Lung (tissue), 12 donors: Measurements from ENCODE around the gene TMEM178B. TPM values are rescaled to one million over a fixed set of nuclear protein-coding genes. Genes with fewer than 3 reads are reported as not detected.

ENCODE experiments used
- ATAC-seq: fragments of 200-7000 bp; cut with Tn5 transposase; one replicate; pipeline ENCODE4 v1.9.1; 2020; ENCODE audit warnings: moderate number of reproducible peaks; ENCODE audit not compliant: insufficient read depth, low FRiP score
- DNase-seq, 3 donors: peaks; one replicate each; pipeline ENCODE4 v3.0.0-alpha.2; 2013 to 2017
- H3K27ac ChIP-seq, 2 donors: one replicate each; pipeline ENCODE4 v1.5.1; 2013; ENCODE audit warnings: mild to moderate bottlenecking in 2 of 2, moderate library complexity in 2 of 2, control low read depth in 1 of 2, inconsistent platforms in 1 of 2, low read depth in 1 of 2, low read length in 1 of 2
- H3K27me3 ChIP-seq, 3 donors: one replicate each; pipeline ENCODE4 v1.5.1; 2013; ENCODE audit warnings: low read length in 2 of 3; ENCODE audit not compliant: control insufficient read depth in 3 of 3, insufficient read depth in 3 of 3
- H3K36me3 ChIP-seq, 4 donors: one replicate each; pipeline ENCODE4 v1.5.1; 2013; ENCODE audit warnings: low read length in 4 of 4, mild to moderate bottlenecking in 1 of 4, moderate library complexity in 1 of 4; ENCODE audit not compliant: control insufficient read depth in 4 of 4, insufficient read depth in 4 of 4
- H3K4me1 ChIP-seq, 5 donors: one replicate each; pipeline ENCODE4 v1.5.1; 2013; ENCODE audit warnings: low read length in 5 of 5, mild to moderate bottlenecking in 2 of 5, moderate library complexity in 1 of 5; ENCODE audit not compliant: control insufficient read depth in 5 of 5, insufficient read depth in 5 of 5
- H3K4me3 ChIP-seq: one replicate; pipeline ENCODE4 v1.5.1; 2013; ENCODE audit warnings: mild to moderate bottlenecking, control low read depth, moderate library complexity
- H3K9ac ChIP-seq, 2 donors: one replicate each; pipeline ENCODE4 v1.5.1; 2013; ENCODE audit warnings: low read length in 2 of 2, control low read depth in 1 of 2; ENCODE audit not compliant: insufficient read depth in 1 of 2
- H3K9me3 ChIP-seq, 4 donors: one replicate each; pipeline ENCODE4 v1.5.1; 2013; ENCODE audit warnings: low read length in 3 of 4, mild to moderate bottlenecking in 1 of 4, moderate library complexity in 1 of 4; ENCODE audit not compliant: control insufficient read depth in 4 of 4, insufficient read depth in 3 of 4
- WGBS, 2 donors: extraction: QIAGEN DNeasy Blood & Tissue Kit; methylation state at CpG; one replicate each; pipeline ENCODE4 v1.1.7; 2013; 5-methylcytosine and 5-hydroxymethylcytosine counted together
- polyA plus RNA-seq, 2 donors: library from polyadenylated mRNA; stranded (reverse); fragments of 200-250 nt; gene quantifications; one replicate each; pipeline ENCODE4 v1.2.1, GENCODE V29; 2013
- total RNA-seq, 2 donors: library from RNA; depleted of rRNA in 1 of 2; stranded (reverse); fragments of >200 nt in 1 of 2; gene quantifications; one replicate each; pipeline ENCODE4 v1.2.1, GENCODE V29; 2014 to 2021
- TF ChIP-seq, protein P1 (sequence below): IDR thresholded peaks from 2 replicates; pipeline ENCODE4 v1.5.1; 2012; ENCODE audit warnings: mild to moderate bottlenecking; ENCODE audit errors: control extremely low read depth, extremely low read depth
- donor health status: control.
- donor health status: control.
- donor health status: Bipolar disorder and iron deficiency.
- donor health status: healthy.
- donor health status: DM: yes; HTN: yes; CAD: no.

Gene TMEM178B
- total and polyA plus RNA-seq, 4 donors: 0.04 to 2.4 (median 0.48) TPM

DNA sequence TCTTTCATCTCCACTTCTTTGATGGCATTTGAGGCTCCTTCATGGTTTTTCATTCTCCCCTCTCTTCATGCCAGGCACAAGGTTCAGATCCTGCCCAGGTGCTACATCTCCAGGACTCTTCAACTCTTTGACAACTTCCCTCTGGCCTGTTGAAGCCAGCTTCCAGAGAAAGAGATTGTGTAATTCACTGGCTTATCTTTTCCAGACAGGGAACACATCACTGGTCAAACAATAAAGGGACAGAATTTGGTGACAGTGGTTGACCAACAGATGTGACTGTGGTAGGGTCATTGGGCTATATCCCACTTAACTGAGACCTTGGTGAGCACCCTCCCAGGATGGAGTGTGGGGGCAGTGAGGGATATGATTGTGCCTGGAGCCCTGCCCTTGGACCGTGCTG, 365.9 kb downstream of the TMEM178B start:
- ATAC-seq: no peak
- Histone ChIP-seq H3K27ac (no peak overlapping the region), H3K9me3 (no peaks in the 10 kb centered on the region), H3K4me1 (peaks cover 0 to 1% (median 0%) of the 10 kb centered on the region in 5 donors), H3K27me3 (no peaks in the 10 kb centered on the region), H3K9ac (no peak overlapping the region), H3K4me3 (no peak overlapping the region), H3K36me3 (no peaks in the 10 kb centered on the region)
- DNase-seq: peak in 1 of 3 donors; percentile 18
- TF ChIP-seq, protein P1, sequence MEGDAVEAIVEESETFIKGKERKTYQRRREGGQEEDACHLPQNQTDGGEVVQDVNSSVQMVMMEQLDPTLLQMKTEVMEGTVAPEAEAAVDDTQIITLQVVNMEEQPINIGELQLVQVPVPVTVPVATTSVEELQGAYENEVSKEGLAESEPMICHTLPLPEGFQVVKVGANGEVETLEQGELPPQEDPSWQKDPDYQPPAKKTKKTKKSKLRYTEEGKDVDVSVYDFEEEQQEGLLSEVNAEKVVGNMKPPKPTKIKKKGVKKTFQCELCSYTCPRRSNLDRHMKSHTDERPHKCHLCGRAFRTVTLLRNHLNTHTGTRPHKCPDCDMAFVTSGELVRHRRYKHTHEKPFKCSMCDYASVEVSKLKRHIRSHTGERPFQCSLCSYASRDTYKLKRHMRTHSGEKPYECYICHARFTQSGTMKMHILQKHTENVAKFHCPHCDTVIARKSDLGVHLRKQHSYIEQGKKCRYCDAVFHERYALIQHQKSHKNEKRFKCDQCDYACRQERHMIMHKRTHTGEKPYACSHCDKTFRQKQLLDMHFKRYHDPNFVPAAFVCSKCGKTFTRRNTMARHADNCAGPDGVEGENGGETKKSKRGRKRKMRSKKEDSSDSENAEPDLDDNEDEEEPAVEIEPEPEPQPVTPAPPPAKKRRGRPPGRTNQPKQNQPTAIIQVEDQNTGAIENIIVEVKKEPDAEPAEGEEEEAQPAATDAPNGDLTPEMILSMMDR: no peak
- WGBS, 2 donors: 63% methylated on average over 1 of the region's 1 CpG

DNA sequence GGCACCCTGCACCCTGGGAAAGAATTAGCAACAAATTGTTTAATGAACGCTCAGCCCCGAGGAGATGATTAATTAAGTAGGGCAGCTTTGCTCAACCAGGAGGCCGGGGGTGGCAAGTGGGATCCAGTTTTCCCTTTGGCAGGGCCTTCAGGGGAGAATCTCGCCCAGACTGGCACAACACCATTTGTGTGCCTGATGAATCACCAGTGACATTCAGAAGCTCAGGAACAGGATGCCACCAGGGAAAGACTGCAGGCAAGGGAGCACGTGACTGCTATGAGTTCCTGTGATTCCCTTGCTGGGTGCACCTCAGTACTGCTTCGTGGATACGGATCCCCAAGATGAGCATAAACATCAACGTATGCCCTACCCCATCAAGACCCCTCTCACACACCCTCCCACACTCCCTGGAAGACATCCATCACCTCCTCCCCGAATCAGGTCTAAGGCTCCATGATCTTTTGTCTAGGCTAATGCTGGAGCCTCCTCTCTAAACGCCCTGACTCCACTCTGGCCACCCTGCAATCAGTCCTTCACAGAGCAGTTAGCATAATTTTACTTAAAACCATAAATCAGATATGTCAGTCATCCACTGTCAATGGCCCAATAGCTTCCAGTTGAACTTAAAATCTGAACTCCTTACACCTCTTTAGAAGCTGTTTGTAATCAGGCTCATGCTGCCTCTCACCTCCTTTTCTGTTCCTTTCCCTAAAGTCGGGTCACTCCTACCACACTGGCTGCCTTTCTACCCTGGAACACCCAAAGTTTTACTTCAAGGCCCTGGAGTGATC, 368.2 kb downstream of the TMEM178B start:
- TF ChIP-seq, protein P1: no peak
- DNase-seq (no peak), ATAC-seq (no peak)
- Histone ChIP-seq H3K9ac (no peak overlapping the region), H3K4me1 (peaks cover 0 to 1% (median 0%) of the 10 kb centered on the region in 5 donors), H3K27ac (no peak overlapping the region), H3K36me3 (no peaks in the 10 kb centered on the region), H3K27me3 (no peaks in the 10 kb centered on the region), H3K4me3 (no peak overlapping the region), H3K9me3 (no peaks in the 10 kb centered on the region)
- 78 to 85% methylated on average over 11 of the region's 11 CpGs for WGBS, 2 donors

DNA sequence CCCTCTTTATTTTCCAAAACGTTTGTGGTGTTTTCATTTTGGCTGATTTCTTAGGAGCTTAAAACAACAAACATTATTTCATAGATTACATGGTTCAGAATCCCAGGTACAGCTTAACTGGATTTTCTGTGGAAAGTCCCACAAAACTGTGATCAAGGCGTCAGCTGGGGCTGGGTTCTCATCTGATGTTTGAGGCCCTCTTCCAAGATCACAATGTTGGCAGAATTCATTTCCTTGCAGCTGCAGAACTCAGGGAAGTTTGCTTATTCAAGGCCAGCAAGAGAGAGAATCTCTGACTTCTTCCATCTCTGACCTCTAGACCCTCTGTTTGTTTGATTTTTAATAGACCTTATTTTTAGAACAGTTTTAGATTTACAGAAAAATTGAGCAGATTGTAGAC, 368.9 kb downstream of the TMEM178B start:
- H3K27ac ChIP-seq: no peak overlapping the region
- WGBS, 2 donors: 45 to 69% methylated on average over 2 of the region's 2 CpGs
- TF ChIP-seq, protein P1: no peak
- no peaks in the 10 kb centered on the region for H3K36me3 ChIP-seq
- peaks cover 0 to 1% (median 0%) of the 10 kb centered on the region in 5 donors for H3K4me1 ChIP-seq
- no peak overlapping the region for H3K4me3 ChIP-seq
- DNase-seq (peak in 1 of 3 donors; percentile 50), ATAC-seq (no peak)
- H3K27me3 ChIP-seq: no peaks in the 10 kb centered on the region
- no peak overlapping the region for H3K9ac ChIP-seq
- no peaks in the 10 kb centered on the region for H3K9me3 ChIP-seq
